HG02852 (cell line): Measurements from ENCODE around the gene ISCU.
"Not testable (repeated sequence)": the region's sequence is repeated elsewhere in the genome, so short reads cannot be mapped to it uniquely, and the experiment has no call there.

Source experiments
- ATAC-seq: cut with Tn5 transposase; IDR thresholded peaks from one replicate; pipeline ENCODE4 v1.9.1; 2021; ENCODE audit warnings: mild to moderate bottlenecking, moderate library complexity; ENCODE audit not compliant: unreplicated experiment

The ISCU gene

GRCh38 chr12:108568338-108569154, 6.2 kb downstream of the ISCU start:
- ATAC-seq = peak; percentile 80

GRCh38 chr12:108570743-108571608, 8.6 kb downstream of the ISCU start:
- no peak for ATAC-seq

- ATAC-seq = no peak
These were observed 9.3 kb downstream of the ISCU start for GRCh38 chr12:108571609-108572165.

GRCh38 chr12:108572166-108572790, 9.9 kb downstream of the ISCU start:
- ATAC-seq = no peak

- peak; percentile 39 for ATAC-seq
These were observed 10.9 kb downstream of the ISCU start for GRCh38 chr12:108573317-108573716.

- not testable (repeated sequence) for ATAC-seq
These were observed 11.9 kb downstream of the ISCU start for GRCh38 chr12:108574276-108574675.

- ATAC-seq = no peak
These were observed 13.0 kb downstream of the ISCU start for GRCh38 chr12:108575199-108575912.

- ATAC-seq = no peak
These were observed 14.4 kb downstream of the ISCU start for GRCh38 chr12:108576660-108577234.

GRCh38 chr12:108577458-108577857, 15.1 kb downstream of the ISCU start:
- ATAC-seq = no peak

- ATAC-seq = no peak
These were observed 15.9 kb downstream of the ISCU start for GRCh38 chr12:108578264-108578663.

GRCh38 chr12:108578813-108579212, 16.4 kb downstream of the ISCU start:
- no peak for ATAC-seq

- ATAC-seq = no peak
These were observed 18.1 kb downstream of the ISCU start for GRCh38 chr12:108580531-108580930.

GRCh38 chr12:108581311-108582227, 19.2 kb downstream of the ISCU start:
- no peak for ATAC-seq

GRCh38 chr12:108582509-108582908, 20.1 kb downstream of the ISCU start:
- ATAC-seq = no peak

- ATAC-seq = no peak
These were observed 20.8 kb downstream of the ISCU start for GRCh38 chr12:108582978-108583770.

- no peak for ATAC-seq
These were observed 21.6 kb downstream of the ISCU start for GRCh38 chr12:108583991-108584390.

- no peak for ATAC-seq
These were observed 22.2 kb downstream of the ISCU start for GRCh38 chr12:108584456-108585065.

- no peak for ATAC-seq
These were observed 23.5 kb downstream of the ISCU start for GRCh38 chr12:108585864-108586263.
